Measurements from ENCODE around the gene MAB21L4.
A peak's percentile ranks its signal among the peaks of the same experiment; 100 is the strongest.

- TF ChIP-seq CTCF (IDR thresholded peaks at IDR 0.05) (peak; percentile 87), POLR2AphosphoS5 (IDR thresholded peaks at IDR 0.05; ENCODE audit: low read depth, low read length) (no peak), SIN3A (IDR thresholded peaks at IDR 0.05; ENCODE audit: borderline replicate concordance, insufficient read depth, low read depth, low read length) (no peak)
These were observed 55.4 kb downstream of the MAB21L4 start for GRCh38 chr2:240840435-240841060.
